OCI-LY3 (cell line): ENCODE measurements around the gene GATA1.

Experiments
- EZH2phosphoT487 ChIP-seq: fragments of 200-600 bp; shearing (Covaris generic); IDR thresholded peaks from 2 replicates; pipeline ENCODE4 v1.6.1; 2018; ENCODE audit warnings: antibody characterized with exemption, mixed run types, low read depth
- TF ChIP-seq, protein P1 (sequence below): fragments of 200-600, 300-600 bp; sonication (generic); IDR thresholded peaks from 2 replicates; pipeline ENCODE4 v1.5.1; 2014; ENCODE audit warnings: antibody characterized with exemption, low read length, low read depth

DNA sequence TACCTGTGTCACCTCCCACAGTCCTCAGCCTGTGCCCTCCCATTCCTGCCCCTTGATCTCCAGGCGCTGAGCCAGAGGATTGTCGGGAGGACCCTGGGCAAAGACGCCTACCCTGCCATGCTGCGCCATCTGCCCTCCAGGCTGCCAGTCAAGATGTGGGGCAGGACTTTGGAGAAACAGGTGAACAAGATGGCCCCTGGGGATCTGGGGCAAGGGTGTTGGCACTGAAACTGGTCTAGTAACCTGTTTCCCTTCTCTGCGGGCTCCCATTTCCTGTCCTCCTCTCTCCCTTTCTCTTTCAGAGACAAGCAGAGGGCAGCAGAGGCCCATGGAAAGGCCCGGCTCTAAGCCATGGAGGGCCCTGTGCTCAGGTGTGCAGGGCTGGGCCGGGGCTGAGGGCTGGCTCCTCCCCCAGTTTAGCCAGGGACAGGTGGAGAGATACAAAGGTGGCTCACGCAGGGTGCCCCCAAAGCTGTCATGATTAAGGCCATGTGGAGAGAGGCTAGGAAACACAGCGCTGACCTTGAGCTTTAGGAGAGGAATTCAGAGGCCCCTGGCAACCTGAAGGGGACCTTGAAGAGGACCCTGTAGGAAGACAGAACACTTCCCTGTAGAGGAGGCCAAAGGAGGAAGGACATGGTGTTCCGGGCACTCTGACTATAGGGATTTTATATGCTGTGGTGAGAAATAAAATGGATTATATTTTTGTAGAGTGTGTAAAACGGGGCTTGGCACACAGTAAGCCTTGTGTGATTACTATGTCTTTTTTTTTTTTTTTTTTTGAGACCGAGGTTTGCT, 24.5 kb upstream of the GATA1 start, which contains the start of gene GLOD5:
- TF ChIP-seq, protein P1, sequence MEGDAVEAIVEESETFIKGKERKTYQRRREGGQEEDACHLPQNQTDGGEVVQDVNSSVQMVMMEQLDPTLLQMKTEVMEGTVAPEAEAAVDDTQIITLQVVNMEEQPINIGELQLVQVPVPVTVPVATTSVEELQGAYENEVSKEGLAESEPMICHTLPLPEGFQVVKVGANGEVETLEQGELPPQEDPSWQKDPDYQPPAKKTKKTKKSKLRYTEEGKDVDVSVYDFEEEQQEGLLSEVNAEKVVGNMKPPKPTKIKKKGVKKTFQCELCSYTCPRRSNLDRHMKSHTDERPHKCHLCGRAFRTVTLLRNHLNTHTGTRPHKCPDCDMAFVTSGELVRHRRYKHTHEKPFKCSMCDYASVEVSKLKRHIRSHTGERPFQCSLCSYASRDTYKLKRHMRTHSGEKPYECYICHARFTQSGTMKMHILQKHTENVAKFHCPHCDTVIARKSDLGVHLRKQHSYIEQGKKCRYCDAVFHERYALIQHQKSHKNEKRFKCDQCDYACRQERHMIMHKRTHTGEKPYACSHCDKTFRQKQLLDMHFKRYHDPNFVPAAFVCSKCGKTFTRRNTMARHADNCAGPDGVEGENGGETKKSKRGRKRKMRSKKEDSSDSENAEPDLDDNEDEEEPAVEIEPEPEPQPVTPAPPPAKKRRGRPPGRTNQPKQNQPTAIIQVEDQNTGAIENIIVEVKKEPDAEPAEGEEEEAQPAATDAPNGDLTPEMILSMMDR: peak; percentile 31
- TF ChIP-seq EZH2phosphoT487: no peak
